HG02885 (cell line): Measurements from ENCODE around the gene RGS7.
"Not testable (repeated sequence)": the region's sequence is repeated elsewhere in the genome, so short reads cannot be mapped to it uniquely, and the experiment has no call there.

Experiments used
- ATAC-seq: cut with Tn5 transposase; IDR thresholded peaks from one replicate; pipeline ENCODE4 v1.9.1; 2021; ENCODE audit warnings: mild to moderate bottlenecking; ENCODE audit not compliant: unreplicated experiment, poor library complexity

Gene RGS7

GRCh38 chr1:241156231-241156965 is 200.6 kb downstream of the RGS7 start:
- ATAC-seq, result no peak

GRCh38 chr1:241145881-241146280 is 211.1 kb downstream of the RGS7 start:
- no peak for ATAC-seq

- ATAC-seq, result no peak
These were observed 213.1 kb downstream of the RGS7 start for GRCh38 chr1:241143765-241144442.

- no peak for ATAC-seq
These were observed 214.5 kb downstream of the RGS7 start for GRCh38 chr1:241142493-241142892.

GRCh38 chr1:241141646-241142045 is 215.4 kb downstream of the RGS7 start:
- ATAC-seq, result not testable (repeated sequence)

GRCh38 chr1:241140670-241141069 is 216.3 kb downstream of the RGS7 start:
- no peak for ATAC-seq

- no peak for ATAC-seq
These were observed 218.0 kb downstream of the RGS7 start for GRCh38 chr1:241139047-241139446.

- no peak for ATAC-seq
These were observed 218.8 kb downstream of the RGS7 start for GRCh38 chr1:241138248-241138647.

GRCh38 chr1:241136389-241136788 is 220.6 kb downstream of the RGS7 start:
- ATAC-seq, result no peak

GRCh38 chr1:241131636-241132194 is 225.3 kb downstream of the RGS7 start:
- ATAC-seq, result no peak

GRCh38 chr1:241130881-241131280 is 226.1 kb downstream of the RGS7 start:
- no peak for ATAC-seq

GRCh38 chr1:241129207-241129960 is 227.6 kb downstream of the RGS7 start:
- ATAC-seq, result no peak

GRCh38 chr1:241125286-241125685 is 231.7 kb downstream of the RGS7 start:
- ATAC-seq, result no peak

GRCh38 chr1:241118049-241118448 is 239.0 kb downstream of the RGS7 start:
- no peak for ATAC-seq

GRCh38 chr1:241115784-241116183 is 241.2 kb downstream of the RGS7 start:
- no peak for ATAC-seq

GRCh38 chr1:241114699-241115233 is 242.2 kb downstream of the RGS7 start:
- no peak for ATAC-seq

GRCh38 chr1:241113557-241113956 is 243.4 kb downstream of the RGS7 start:
- ATAC-seq, result no peak

- no peak for ATAC-seq
These were observed 248.0 kb downstream of the RGS7 start for GRCh38 chr1:241109039-241109438.

- ATAC-seq, result no peak
These were observed 251.9 kb downstream of the RGS7 start for GRCh38 chr1:241105147-241105546.

- no peak for ATAC-seq
These were observed 254.3 kb downstream of the RGS7 start for GRCh38 chr1:241102664-241103063.

GRCh38 chr1:241101622-241102021 is 255.4 kb downstream of the RGS7 start:
- ATAC-seq, result no peak
